ENCODE measurements around the gene NUDT7.

DNA sequence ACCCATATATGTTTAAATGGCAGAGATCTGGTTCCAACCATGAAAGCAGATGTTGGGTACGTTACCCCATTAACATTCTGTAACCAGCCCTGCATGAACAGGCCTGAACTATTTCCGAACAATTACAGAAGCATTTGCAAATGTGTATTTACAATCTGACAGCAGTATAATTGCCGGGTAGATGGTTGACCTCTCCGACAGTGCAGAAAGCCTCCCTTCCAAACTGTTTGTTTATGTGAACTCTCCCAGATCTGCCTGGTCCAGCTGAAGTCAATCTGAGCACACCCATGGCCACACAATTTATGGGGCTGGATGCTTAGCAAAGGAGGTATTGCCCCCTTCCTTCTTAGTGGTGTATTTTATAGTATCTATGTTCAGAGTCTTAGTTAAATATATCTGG is 21.8 kb downstream of the NUDT7 start:
- TF ChIP-seq POLR2A (IDR thresholded peaks at IDR 0.05) (no peak), POLR2AphosphoS5 (IDR thresholded peaks at IDR 0.05) (no peak)

All from gastroesophageal sphincter (tissue), 2 donors.